GM18526 (cell line): ENCODE data around the gene MYRIP.

ENCODE experiments used
- POLR2A ChIP-seq: IDR thresholded peaks from 3 replicates; pipeline ENCODE4 v1.6.1; 2011; ENCODE audit not compliant: insufficient read length; ENCODE audit errors: extremely low read depth

Gene MYRIP

DNA sequence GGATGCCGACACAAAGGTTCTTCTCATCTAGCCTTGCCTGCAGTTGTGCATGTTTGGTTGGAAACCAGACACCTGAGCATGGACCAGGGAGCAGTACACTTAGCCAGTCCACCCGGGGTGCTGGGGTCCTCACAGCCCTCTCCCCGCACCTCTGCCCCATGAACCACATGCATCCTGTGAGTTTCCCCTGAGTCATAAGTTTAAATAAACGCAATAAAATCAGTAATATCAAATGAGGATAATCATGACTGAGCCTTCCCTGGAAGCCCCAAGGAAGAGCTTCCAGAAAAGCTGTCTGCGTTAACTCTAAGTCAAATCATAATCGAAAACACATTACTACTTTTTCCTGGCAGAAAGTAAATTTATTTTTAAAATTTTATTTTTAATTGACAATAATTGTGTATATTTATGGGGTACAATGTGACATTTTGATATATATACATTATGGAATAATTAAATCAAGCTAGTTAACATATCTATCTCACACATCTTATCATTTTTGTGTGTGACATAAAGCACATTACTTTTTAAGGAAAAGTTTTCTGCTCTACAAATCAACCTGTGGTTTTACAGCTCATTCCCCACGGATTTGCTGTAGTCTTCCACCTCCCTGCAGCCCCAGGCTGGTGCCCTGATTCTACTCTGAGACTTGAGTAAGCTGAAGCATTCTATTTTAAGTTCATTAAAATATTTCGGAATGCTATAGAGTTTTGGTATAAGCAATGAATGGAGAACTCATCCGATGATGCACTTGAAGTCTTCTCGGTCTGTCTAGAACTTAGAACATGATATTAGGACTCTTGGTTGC, 334.1 kb downstream of the MYRIP start:
- no peak for TF ChIP-seq POLR2A

DNA sequence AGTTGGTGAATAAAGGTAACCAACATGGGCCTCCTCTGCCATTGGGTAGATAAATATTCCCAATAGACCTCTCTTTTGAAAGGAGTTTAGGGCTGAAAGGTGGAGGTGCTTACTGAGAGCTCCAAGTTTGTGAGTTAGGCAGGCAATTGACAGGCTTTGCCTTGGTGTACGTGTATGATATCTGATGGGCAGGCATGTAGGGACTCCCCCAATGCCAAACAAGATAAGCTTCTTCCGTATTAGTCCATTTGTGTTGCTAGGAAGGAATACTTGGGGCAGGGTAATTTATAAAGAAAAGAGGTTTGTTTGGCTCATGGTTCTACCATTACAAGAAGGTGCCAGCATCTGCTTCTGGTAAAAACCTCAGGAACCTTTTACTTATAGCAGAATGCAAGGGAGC, 339.4 kb downstream of the MYRIP start:
- TF ChIP-seq POLR2A, result no peak

DNA sequence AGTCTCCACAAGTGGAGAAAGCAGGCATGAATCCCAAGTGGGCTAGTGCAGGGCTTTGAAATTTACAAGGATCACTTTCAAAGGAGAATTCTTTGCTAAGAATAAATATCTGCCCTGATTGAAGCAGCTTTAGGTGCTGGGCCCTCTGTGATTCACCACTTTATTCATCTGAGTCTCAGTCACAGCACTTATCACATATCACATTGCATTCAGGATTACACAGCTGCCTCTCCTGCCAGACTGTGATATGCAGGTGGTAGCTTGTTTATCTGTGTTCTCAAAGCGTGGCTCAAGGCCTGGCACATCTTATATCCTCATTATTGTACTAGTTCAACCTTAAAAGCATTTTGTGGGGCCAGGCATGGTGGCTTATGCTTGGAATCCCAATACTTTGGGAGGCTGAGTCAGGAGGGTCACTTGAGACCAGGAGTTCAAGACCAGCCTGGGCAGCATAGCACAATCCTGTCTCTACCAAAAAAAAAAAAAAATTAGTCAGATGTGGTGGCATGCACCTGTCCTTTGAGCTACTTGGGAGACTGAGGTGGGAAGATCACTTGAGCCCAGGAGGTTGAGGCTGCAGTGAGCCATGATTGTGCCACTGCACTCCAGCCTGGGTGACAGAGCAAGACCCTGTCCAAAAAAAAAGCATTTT, 343.2 kb downstream of the MYRIP start:
- no peak for TF ChIP-seq POLR2A

DNA sequence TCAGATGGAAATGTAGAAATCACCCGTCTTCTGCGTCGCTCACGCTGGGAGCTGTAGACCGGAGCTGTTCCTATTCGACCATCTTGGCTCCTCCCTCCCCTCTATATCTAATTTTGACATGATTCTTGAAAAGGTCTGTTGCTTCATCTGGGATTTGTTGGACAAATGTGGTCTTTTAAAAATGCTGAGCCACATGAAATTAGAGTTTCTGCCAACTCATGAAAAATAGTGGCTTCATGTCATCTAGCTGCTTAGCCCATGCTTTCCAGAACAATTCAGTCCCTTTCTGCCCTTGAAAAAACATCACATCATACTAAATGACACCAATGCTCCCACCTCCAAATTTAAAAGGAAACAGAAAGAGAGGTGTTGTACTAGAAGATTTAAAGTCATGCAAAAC, 351.5 kb downstream of the MYRIP start:
- no peak for TF ChIP-seq POLR2A

DNA sequence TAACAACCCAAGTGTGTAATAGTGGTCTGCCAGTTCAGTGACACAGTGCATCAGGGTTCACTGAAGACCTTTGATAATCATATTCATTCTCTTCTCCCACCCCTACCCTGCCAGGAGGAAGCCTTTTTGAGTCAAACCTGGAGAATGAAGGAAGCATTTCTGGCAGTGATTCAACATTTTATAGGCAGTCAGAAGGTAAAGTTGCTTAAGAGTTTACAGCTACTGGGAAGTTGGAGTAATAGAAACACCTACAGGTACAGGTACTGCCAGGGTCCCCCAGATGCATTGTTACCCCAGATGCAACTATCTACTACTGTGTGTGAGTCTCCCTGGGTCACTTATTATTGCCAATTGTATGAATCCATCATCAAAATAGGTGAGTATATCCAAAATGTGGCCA, 353.2 kb downstream of the MYRIP start:
- TF ChIP-seq POLR2A, result no peak

DNA sequence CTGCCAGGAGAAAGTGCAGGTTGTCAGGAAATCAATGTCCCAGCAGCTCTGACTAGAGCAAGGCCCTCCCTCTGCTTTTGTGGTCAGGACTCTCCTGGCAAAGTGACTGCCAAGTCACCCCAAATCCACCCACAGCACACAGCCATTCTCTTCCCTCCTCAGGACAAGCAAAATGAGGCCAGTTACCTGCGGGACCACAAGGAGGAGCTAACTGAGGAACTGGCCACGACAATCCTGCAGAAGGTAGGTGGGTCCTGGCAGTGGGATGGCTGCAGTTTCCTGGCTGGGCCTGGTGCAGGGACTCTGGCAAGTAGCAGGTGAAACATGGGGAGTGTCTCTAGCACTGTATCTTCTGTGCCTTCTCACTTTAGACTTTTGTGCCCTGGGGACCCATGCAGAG, 357.6 kb downstream of the MYRIP start:
- TF ChIP-seq POLR2A, result no peak

DNA sequence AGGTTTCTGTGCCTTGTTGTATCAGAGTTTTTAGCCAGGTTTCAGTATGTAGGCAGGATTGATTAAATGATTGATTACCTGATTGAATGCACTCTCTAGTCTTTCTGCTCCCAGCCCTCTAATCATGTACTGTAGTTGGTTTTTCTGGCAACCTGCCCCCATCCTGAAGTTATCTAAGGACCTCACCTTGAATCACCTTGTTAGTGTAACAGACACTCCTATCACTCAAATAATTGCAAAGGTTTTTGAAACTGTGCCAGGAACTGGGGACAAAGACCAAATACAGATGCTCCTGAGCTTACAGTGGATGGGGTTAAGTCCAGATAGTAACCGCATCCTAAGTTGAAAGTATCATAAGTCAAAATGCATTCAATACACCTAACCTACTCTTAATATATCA, 358.5 kb downstream of the MYRIP start:
- no peak for TF ChIP-seq POLR2A

DNA sequence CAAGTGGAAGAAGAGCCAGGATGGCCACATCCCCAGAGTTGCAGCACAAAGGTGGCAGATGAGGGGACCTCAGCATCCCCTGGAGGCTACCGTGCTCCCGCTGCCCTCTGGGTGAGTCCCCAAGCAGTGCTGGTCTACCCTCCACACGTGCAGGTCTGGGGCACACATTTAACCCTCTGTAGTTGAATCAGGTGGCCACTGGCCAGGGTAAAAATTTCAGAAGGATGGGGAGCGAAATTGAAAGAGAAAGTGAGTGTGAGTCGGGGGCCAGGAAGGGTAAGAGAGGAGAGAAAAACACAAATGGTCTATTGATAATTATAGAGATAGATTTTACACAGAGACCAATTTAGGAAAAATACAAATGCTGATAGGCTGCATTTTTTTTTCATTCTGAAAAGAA, 360.6 kb downstream of the MYRIP start:
- no peak for TF ChIP-seq POLR2A

DNA sequence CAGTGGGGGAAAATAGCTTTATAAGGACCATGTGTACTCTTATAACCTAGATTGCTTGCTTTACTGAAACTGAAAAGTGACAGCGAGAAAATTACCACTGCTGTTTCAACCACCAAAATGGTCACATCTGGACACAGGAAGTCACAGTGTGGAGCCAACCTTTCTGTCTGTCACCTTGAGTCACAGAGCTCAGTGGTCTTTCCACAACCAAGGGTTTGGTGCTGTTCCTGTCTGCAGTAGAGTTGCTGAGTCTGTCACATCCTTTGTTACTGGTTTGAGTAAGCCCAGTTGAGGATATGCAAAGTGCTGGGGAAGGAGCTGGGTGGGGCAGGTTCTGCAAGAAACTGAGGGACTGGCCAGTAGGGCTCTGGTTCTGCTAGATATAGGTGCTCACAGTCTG, 361.0 kb downstream of the MYRIP start:
- no peak for TF ChIP-seq POLR2A

DNA sequence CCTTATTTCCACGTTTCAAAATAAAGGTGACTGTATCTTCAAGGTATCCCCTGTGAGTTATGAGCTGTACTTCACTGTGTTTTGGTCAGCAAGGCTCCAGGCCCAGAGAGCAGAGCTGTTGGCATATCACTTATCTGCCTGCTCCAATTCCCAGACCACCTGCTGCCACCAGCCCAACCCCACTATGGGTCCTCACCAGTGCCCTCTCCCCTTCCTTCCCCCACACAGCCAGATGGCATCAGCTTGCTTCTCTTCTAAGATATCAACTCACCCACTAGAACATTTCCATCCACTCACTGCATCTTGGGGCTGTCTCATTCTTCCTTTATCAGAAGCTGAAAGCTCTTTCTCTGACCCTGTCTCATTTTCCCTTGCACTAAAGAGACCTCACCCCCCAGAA, 363.2 kb downstream of the MYRIP start:
- no peak for TF ChIP-seq POLR2A

DNA sequence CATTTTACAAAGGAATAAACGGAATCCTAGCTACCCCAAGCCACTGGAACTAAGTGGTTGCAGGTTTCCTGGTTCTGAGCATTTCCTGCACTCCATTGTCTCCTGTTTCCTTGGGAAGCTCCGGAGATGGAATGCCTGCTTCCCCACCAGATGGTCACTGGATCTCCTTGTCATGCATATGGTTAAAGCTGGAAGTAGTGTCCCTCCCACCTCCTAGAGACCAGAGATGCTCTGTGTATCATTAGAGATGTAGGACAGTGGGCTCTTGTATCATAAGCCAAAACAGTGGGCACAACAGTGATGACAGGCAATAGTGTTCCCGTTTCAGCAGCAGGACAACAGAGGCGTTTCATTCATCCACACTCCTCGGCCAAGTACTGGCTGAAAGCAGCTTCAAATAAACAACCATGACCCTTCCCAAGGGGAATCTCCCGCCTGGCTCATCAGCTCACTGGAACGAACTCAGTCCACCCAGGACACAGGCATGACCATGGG, 363.9 kb downstream of the MYRIP start:
- TF ChIP-seq POLR2A, result no peak

DNA sequence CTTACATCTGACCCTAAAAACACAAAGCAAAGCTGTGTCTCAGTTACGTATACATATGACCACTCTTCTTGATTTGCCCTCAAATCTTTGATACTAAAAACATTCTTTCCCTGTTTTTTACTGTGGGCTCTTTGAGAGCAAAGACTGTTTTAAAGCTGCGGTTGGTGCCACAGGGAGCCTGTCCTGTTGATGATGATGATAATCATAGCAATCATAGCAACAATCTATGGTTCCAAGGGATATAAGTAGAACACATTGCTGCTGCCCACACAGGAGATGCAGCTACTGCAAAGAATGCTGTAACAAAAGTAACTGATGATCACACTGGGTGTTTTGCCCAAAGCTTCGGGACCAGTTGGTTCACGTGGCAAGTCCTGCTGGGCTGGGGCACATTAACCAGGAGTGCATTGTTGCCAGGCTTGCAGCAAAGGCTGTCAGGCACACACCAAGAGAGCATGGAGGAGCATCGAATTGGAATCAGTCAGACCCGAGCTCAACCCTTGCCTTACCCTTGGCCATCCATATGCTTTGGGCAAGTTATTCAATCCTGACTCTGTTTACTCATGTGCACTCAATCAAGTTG, 368.7 kb downstream of the MYRIP start:
- no peak for TF ChIP-seq POLR2A

DNA sequence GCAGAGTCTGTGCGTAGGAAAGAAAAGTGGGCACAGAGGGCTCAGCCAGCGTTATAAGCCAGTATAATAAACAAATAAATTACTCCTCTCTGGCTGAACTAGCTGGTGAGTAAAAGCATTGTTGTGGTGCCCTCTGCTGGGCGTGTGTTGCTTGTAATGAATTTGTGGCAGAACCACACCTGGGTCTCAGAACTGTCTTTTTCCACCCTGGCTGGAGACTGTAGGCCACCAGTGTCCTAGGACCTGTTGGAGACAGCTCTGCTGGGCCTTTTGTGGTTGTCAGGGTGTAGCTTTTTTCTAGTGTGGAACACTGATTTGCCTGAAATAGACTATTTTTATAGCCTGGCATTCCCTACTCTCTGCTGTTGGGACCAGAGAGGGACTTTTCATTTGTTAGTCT, 369.6 kb downstream of the MYRIP start:
- no peak for TF ChIP-seq POLR2A

DNA sequence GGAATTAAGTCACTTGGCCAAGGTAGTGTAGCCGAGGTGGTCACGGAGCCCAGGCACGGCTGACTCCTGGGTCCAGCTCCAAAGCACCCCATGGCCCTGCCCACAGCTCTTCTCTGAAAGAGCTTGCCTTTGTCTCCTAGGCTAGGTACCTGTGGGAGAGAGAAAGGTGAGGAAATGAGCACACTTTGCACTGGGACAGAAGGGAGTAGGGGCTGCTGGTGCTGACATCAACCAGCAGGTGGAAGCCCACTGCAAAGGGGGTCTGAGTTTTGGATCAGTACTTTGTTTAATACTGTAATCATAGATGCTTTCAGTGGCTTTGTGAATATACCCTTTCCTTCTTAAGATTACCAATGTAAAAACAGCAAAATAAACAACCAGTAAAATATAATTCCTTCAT, 371.8 kb downstream of the MYRIP start:
- TF ChIP-seq POLR2A, result no peak

DNA sequence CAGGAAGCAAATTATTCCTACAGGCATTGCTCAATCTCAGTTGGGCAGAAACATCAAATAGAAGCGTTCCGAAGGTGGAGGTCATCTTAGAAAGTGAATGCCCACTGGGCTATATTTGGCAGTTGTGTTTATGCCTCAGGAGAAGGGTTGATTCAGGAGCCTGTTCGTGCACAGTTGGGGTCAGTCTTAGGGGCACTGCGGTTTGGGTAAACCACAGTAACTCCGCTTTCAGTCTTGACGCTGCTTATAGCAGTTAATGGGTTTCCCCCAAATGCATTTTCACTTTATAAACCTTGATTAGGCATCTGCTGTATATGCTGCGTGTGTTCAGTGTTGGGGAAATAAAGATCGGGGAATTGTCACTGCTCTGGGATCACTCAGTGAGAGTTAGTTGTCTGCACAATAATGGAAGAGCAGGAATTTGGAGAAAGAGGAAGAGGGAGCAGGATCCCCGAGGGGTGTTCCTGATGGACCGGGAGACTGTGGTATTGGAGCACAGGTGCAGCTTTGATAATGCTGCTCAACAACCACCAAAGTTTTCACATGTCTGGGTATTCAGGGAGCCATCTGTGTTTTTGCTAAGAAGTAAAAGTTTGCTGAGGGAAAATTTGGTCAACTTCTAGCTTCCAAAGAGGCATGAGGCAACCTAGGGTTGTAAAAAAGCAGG, 375.8 kb downstream of the MYRIP start:
- TF ChIP-seq POLR2A, result no peak

DNA sequence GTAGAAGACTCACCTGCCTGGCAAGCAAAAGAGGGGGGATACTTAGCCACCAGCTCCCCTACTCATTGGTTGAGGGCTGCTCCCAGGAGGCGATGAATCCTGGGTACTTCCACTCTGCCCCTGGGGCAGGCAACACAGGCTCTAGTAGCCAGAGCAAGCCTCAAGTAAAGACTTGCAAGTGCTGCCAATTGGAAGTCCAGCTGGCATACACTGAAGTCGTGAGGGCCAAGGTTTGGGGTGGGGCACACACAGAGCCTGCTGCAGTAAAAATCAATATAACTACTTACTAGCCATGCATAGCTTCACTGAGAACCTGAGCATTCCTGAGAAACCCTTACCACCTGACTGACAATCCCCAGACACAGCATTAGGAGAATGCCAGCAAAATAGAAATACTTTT, 377.1 kb downstream of the MYRIP start:
- TF ChIP-seq POLR2A, result no peak
